ENCODE measurements around the gene LRRC47. TPM values are rescaled to one million over a fixed set of nuclear protein-coding genes. Genes with fewer than 3 reads are reported as not detected.

Gene LRRC47
- total RNA-seq, 2 donors from 2014 or later, result 30.1 to 30.7 TPM

DNA sequence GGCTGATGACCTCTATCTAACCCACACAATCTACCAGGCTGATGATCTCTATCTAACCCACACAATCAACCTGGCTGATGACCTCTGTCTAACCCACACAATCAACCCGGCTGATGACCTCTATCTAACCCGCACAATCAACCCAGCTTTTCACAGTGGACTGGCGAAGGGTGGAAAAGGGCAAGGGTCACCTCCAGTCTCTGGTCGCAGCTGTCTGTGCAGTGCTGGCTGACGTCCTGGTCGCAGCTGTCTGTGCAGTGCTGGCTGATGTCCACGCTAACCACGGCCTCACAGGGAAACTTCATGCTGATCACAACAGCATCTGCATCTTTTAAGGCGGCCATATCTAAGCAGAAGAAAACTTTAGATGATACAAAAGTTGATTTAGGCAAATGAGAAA, 56.3 kb downstream of the LRRC47 start:
- intact Hi-C loops (cut with DNase I), result no loop called here
- no peak for DNase-seq (ENCODE audit: low spot score)

DNA sequence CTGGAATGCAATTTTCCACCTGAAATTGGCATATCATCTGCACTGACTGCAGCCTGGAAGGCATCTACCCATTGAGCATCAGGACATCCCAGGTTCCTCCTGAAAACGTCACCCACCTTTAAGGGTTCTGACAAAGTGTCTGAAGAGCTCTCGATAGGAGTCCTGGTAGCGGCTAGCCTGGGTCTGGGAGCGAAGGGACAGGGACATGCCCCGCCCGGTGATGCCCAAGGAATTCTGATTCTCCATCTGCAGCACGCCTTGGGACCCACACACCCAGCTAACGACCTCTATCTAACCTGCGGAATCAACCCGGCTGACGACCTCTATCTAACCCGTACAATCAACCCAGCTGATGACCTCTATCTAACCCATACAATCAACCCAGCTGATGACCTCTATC, 57.4 kb downstream of the LRRC47 start:
- no peak for DNase-seq (ENCODE audit: low spot score)
- intact Hi-C loops (cut with DNase I), result no loop called here

DNA sequence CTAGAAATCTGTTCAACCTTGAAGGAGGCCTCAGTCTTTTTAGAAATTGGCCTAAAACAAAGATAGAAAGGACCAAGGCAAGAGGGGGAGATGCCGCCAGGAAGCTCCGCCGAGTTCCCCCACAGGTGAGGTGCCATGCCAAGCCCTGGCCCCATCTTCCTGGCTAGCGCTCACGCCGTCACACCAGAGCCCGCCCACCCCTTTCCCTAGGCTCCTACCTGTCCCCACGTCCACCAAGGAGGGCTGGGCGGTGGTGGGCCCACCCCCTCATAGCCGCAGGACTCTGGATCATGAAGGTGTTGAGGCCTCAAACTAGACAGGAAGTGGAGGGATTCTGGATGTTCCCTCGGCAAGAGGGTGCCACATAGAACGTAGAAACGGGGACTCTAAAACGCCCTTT, 59.6 kb downstream of the LRRC47 start:
- no peak for DNase-seq (ENCODE audit: low spot score)

DNA sequence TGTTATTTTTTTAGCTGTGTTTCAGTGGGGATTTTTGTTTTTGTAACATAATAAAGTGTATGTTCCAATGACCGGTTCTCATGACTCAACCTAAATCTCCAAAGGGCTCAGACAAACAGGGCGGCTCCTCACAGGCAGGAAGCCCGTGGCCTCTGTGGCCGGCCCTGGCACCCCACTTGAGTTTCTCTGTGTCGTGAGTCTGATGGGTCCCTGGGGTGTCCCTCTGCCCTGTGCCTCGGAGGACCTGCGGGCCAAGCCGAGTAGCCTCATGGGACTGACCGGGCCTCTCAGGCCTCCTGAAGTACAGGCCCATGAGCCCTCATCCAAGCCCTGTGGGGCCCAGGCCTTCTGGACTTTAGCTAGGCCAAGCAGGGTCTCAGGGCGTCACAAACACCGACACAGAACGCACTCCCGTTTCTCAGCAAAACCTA, 60.2 kb downstream of the LRRC47 start:
- intact Hi-C loops (cut with DNase I), result no loop called here
- DNase-seq (ENCODE audit: low spot score), result no peak

More for the DNA sequence above, 59.6 kb downstream of the LRRC47 start:
- intact Hi-C loops (cut with DNase I), result no loop called here

DNA sequence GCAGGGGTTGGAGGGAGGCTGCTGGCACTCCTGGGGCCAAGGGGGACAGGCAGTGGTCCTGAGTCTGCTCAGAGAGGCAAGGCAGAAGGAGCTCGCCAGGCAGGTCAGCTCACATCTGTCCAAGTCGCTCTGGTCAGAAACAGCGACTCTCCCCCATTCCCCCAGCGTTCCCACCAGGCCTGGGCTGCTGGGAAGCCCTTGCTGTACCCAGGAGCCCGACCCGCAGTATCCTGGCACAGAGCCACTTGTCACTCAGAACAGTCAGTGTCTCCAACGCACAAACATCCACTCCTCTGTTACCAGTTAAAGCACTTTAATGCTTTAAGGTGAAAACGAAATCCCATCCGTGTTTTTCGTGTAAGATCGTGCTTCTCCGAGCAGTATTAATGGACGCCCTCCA, 60.6 kb downstream of the LRRC47 start:
- intact Hi-C loops (cut with DNase I), result no loop called here
- DNase-seq (ENCODE audit: low spot score), result no peak

DNA sequence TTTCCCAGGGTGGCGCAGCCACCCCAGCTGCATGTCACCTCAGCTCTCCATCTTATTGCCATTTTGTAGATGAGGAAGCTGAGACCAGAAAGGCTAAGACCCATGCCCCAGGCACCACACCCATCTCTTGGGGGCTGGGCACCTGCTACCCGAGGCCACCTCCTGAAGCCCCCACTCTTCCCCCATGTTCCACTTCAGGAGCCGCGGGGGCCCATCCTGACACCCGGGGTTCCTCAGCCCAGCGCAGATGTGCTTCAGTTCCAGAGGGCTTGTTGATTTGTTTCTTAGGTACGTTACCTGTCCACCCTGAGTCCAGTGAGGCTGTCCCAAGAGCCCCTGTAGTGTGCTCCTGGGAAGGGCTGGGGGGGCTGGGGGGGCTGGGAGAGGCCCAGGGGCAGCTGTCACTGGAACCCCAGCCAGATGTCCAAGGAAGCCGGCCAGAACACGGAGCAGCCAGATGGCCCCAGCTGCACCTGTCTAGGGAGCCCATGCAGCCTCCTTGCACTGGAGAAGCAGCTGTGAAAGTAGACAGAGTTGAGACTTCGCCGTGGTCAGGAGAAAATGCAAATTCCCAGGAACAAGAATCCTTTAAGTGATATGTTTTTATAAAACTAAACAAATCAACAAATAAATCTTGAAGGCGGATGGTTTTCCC, 61.1 kb downstream of the LRRC47 start:
- no peak for DNase-seq (ENCODE audit: low spot score)
- intact Hi-C loops (cut with DNase I), result no loop called here

DNA sequence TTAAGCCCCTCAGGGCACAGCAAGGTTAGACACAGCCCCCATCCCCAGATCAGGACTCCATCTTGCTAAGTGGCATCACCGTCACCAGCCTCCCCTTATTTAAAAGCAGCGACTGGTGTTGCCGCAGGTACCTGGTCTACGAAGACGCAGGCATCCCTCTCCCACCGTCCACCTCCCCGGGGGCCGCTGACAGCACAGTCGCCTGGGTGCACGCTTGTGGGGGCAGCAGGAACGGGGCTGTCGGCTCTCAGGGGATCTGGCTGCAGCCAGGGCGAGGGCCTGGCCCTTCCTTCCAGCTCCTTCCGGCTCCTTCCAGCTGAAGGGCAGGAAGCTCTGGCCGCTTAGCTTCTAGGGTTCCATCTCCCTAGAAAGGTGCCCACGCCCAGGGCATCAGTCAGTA, 61.7 kb downstream of the LRRC47 start:
- intact Hi-C loops (cut with DNase I), result loop anchor here in 1 of 2 donors (1.0 kb wide), 1 partner anchor 43 kb away; no protein-coding TSS in a partner anchor
- DNase-seq (ENCODE audit: low spot score), result no peak

DNA sequence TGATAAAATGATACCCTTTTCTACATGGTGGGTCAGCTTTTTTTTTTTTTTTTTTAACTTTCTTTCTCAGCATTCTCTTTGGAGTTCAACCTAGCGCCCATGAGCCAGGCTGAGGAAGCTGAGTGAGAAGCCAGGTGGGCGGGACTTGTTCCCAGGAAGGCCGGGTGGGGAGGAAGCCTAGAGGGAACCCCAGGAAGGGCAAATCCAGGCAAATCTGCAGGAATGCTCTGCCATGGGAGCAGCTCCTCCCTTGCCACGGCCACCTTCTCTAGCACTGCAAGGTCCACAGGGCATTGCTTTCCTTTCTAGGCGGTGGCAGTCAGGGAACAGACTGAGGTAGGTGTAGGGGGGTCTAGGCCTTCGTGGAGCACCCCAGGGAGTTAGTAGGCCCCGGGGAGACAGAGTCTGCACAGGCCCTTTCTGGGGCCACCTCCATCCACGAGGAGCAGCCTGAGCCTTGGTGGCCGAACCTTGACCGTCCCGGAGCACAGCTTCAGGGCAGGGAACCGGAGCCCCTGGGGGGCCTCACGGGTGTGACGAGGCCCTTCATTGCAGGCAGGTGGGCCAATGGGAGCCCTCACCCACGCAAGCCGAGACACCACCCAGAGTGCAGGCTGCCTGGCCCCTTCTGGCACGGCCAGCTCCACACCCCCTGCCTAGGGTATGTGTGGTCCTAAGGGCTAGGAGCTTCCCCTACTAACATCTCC, 62.3 kb downstream of the LRRC47 start:
- DNase-seq (ENCODE audit: low spot score), result no peak
- intact Hi-C loops (cut with DNase I), result loop anchor here in 1 of 2 donors (1.0 kb wide), 1 partner anchor 43 kb away; no protein-coding TSS in a partner anchor

DNA sequence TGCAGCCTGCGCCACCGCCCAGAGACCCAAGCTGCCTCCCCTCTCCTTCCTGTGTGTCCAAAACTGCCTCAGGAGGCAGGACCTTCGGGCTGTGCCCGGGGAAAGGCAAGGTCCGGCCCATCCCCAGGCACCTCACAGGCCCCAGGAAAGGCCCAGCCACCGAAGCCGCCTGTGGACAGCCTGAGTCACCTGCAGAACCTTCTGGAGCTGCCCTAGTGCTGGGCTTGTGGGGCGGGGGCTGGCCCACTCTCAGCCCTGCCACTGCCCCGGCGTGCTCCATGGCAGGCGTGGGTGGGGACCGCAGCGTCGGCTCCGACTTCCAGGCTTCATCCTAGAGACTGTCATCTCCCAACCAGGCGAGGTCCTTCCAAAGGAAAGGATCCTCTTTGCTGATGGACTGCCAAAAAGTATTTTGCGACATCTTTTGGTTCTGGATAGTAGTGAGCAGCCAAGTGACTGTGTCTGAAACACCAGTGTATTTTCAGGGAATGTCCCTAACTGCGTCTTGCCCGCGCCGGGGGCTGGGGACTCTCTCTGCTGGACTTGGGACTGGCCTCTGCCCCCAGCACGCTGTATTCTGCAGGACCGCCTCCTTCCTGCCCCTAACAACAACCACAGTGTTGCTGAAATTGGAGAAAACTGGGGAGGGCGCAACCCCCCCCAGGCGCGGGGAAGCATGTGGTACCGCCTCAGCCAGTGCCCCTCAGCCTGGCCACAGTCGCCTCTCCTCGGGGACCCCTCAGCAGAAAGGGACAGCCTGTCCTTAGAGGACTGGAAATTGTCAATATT, 63.0 kb downstream of the LRRC47 start:
- intact Hi-C loops (cut with DNase I), result no loop called here
- no peak for DNase-seq (ENCODE audit: low spot score)

DNA sequence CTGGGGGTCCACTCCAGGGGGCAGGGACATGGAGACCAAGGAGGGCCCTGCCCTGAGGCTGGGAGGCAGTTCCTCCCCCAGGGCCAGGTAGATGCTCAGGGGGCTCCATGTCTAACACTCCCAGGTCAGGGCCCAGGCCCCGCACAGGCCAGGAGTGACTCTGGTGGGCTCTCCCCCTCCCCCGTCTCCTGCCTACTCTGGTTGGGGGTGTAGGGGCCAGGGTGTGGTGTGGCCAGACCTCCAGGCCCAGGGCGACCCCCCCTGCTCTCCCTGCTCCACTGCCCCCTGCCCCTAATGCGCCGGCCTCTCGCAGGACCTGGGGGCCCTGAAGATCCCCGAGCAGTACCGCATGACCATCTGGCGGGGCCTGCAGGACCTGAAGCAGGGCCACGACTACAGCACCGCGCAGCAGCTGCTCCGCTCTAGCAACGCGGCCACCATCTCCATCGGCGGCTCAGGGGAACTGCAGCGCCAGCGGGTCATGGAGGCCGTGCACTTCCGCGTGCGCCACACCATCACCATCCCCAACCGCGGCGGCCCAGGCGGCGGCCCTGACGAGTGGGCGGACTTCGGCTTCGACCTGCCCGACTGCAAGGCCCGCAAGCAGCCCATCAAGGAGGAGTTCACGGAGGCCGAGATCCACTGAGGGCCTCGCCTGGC, 63.7 kb downstream of the LRRC47 start:
- DNase-seq (ENCODE audit: low spot score), result no peak
- intact Hi-C loops (cut with DNase I), result no loop called here

DNA sequence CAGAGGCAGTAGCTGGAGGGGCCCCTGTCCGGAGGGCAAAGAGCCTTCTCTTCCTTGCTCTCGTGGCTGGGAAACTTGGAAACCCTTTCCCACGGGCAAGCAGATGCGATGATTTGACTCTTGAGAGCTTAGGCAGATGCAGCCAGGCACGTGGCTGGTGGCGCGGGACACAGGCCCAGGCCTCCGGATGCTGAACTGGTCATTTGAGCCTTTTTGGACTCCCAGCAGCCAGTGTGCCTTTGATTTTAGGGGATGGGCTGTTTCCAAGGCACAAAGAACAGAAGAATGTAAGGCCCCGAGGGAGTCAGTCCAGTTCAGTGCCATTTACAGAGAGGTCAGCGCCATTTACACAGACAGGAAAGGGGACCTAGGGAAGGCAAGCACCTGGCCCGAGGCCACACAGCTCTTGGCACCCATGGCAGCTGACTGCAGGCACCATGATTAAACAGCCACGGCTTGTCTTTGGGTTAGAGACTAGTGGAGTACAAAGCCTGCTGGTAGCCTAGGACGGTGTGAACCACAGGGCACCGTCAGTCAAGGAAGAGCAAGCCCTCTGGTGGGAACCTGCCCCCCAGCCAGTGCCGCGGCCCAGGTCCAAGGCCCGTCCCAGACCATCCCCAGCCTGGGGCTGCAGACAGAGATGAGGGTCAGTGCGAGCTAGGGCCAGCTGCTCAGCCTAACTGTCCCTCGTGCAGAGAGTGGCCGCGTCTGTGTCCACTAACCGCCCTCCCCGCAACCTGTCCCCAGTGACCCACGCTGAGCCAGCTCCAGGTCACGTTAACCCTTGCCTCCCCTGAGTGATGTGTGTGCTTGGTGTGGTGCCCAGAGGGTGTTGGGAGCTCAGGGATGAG, 64.5 kb downstream of the LRRC47 start:
- intact Hi-C loops (cut with DNase I), result no loop called here
- DNase-seq (ENCODE audit: low spot score), result no peak

DNA sequence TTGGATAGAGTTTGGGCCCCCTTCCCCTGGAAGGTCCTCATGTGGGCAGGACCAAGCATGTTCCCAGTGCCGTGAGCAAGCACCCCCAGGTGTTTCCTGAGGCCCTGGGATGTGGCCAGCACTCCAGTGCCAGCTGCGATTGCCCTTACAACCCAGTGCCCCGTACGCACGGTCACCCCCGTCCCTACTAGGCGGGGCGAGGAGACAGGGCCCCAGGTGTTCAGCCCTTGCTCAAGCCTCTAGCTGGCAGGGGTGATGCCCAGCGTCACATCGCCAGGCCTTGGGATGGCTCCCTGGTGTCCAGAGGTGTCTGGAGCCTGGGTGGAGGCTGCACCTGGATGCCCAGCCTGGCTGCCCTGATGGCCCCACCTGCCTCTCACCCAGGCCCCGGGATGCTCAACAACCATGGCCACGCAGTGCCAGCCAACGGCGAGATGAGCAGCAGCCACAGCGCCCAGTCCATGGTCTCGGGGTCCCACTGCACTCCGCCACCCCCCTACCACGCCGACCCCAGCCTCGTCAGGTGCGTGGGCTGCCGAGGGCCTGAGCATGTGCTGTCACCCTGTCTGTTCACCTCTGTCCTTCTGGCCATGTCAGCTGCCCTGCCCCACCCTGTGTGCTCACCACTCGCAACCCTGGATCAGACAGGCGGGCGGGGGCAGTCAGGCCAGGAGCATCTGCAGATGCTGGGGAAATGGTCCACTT, 65.6 kb downstream of the LRRC47 start:
- intact Hi-C loops (cut with DNase I), result no loop called here
- DNase-seq (ENCODE audit: low spot score), result no peak

DNA sequence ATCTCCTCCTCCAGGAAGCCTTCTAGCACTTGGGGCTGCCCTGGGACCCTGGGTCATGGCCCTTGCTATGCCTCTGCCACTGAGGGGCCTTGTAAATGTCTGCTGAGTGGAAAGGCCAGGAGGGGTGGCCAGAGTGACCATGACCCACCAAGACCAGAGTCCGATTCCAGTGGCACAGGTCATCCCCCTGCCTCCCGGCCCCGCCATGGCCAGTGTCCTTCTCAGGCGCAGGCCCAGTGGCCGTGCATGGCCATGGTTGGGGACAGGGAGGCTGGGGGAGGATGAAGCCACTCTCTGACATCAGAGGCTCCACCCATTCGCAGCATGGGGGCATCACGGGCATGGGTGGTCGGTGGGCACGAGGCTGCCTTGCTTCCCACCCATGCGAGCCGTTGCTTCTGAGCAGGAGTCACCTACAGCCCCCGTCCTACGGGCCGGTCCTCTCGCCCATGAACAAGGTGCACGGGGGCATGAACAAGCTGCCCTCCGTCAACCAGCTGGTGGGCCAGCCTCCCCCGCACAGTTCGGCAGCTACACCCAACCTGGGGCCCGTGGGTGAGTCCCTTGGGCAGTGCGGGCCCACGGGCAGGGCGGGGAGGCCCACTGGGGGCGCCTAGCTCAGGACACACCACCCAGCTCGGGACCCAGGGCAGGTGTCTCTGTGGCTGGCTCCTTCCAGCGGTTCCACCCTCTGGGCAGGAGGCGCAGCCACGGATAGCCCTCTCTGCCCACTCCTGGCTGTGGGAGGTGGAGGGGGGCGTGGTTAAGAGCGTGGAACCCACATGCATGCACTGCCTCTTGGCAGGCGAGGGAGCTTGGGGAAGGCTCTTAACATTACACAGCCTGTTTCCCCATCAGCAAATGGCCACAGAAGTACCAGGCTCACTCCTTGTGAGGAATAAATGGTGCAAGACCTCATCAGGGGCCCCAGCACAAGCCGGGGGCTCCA, 66.4 kb downstream of the LRRC47 start:
- DNase-seq (ENCODE audit: low spot score), result no peak
- intact Hi-C loops (cut with DNase I), result loop anchor here in 1 of 2 donors (10.0 kb wide), 1 partner anchor 165 kb away; no protein-coding TSS in a partner anchor
